ENCODE data around the gene TLX2. TPM values are rescaled to one million over a fixed set of nuclear protein-coding genes. Genes with fewer than 3 reads are reported as not detected.

TLX2 gene
- total and polyA plus RNA-seq, 2 experiments from 2014 or later = 0.16 to 0.21 TPM

DNA sequence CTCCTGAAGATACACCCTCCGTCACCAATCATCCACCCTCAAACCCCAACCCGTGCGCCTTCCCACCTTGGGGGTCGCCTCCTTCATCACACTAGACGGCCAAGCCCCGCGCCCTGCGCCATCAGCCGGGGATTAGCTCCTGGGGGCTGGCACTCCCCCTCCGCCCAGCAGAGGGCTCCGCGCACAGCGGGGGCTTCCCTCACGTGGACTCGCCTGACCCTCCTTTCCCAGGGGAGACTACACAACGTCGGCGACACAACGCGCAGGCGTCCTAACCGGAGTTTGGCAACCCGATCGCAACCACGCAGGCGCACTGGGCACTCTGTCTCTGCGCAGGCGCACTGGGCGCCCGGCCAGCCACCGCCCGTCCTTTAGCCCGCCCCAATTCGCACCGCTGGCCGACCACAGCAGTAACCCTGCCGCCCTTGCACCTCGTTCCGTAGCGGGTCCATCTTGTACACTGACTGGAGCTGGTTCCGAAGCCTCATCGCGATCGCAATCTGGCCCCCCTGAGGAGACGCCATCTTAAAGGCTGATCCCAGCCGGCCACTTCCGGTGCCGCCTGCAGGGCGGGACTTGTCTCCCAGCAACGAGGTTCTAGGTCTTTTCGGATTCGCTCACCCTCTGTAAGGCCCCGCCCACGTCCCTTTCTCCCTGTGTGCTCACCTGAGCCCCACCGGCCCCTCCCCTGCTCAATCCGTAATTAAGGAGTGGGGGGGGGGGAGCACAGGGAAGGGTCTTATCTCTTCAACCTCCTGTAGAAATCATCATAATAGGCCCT, 6.9 kb upstream of the TLX2 start, which contains the start of gene PCGF1:
Gene PCGF1 (minus strand): TSS at position 551 of the 781 bp plus-strand sequence. CDS start 27 bp downstream, at position 524.
- Histone ChIP-seq H3K27ac (ENCODE audit: low read depth) (peak within 1 kb of the TSS; percentile 91), H4K20me1 (replicated peaks; ENCODE audit: insufficient read depth) (peaks cover 3% of the 10 kb centered on the region), H3K4me1 (ENCODE audit: insufficient read depth) (peaks cover 21% of the 10 kb centered on the region), H3K36me3 (ENCODE audit: insufficient read depth) (peaks cover 7% of the 10 kb centered on the region; the same call in 1 of the 2 replicates), H2AFZ (peak within 1 kb of the TSS; percentile 94), H3K79me2 (replicated peaks; ENCODE audit: insufficient read depth) (peaks cover 8% of the 10 kb centered on the region), H3K9me2 (ENCODE audit: insufficient read depth) (no peaks in the 10 kb centered on the region), H3K27me3 (ENCODE audit: insufficient read depth) (peaks cover 92% of the 10 kb centered on the region), H3K4me3 (peak within 1 kb of the TSS; percentile 79), H3F3A (replicated peaks; ENCODE audit: low read depth) (peaks cover 11% of the 10 kb centered on the region), H3K4me2 (peak within 1 kb of the TSS; percentile 86)
- Mint-ChIP-seq H3K9me3 (peaks cover 8% of the 10 kb centered on the region), H3K4me3 (peak within 1 kb of the TSS; percentile 98), H3K36me3 (ENCODE audit: low read depth) (peaks cover 28% of the 10 kb centered on the region), H3K27me3 (ENCODE audit: insufficient read depth, low read depth, poor library complexity) (peaks cover 96% of the 10 kb centered on the region), H3K27ac (peak within 1 kb of the TSS; percentile 99), H3K4me1 (peaks cover 31% of the 10 kb centered on the region)
- TF ChIP-seq EZH2phosphoT487 (IDR thresholded peaks at IDR 0.05; ENCODE audit: unreplicated experiment) (no peak), REST (IDR thresholded peaks at IDR 0.05; ENCODE audit: unreplicated experiment) (no peak), ETS1 (IDR thresholded peaks at IDR 0.05) (peak; percentile 49; the same call in 1 of the 2 replicates), CREB1 (CRISPR knock-in tag; IDR thresholded peaks at IDR 0.05; ENCODE audit: low read depth) (0 out of 2 replicates have a peak, but pooled peaks have one; percentile 49), POLR2AphosphoS5 (IDR thresholded peaks at IDR 0.05; ENCODE audit: low read depth) (peak; percentile 48), CTCF (conservative IDR thresholded peaks at IDR 0.05; ENCODE audit: low read depth in 2 of 2) (peak; percentile 37 to 77), JUNB (IDR thresholded peaks at IDR 0.05; ENCODE audit: unreplicated experiment) (no peak)
- DNase-seq (ENCODE audit: low spot score) = peak; percentile 100
- peak; percentile 78 for ATAC-seq
